ENCODE data around the gene MINK1. TPM values are rescaled to one million over a fixed set of nuclear protein-coding genes. Genes with fewer than 3 reads are reported as not detected.

The MINK1 gene
- total and polyA plus RNA-seq, 8 donors = 53.5 to 85.4 (median 68.8) TPM

DNA sequence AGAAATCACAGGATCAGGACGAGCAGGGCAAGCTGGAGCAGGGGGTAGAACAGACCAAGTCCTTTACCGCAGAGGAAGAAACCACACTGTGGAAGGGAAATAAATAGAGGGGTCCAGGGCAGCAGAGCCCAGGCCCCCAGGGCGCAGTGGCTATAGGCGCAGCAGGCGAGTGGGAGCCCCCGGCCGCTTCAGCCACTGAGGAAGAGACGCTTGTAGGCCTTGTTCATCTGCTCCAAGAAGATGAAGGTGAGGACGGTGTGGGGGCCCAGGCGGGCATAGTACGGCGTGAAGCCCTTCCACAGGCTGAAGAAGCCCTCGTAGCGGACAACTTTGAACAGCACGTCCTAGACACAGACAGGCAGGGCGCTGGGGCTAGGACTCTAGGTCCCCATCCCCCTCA is 104.4 kb downstream of the MINK1 start:
- H3K9me3 ChIP-seq = no peaks in the 10 kb centered on the region
- H3K27ac ChIP-seq = no peak overlapping the region
- no peak overlapping the region for H3K4me3 ChIP-seq
- H3K36me3 ChIP-seq = peaks cover 0 to 31% of the 10 kb centered on the region in 2 donors
- H3K27me3 ChIP-seq = no peaks in the 10 kb centered on the region
- intact Hi-C loops (cut with DNase I) = no loop called here
- peaks cover 25 to 42% of the 10 kb centered on the region in 2 donors for H3K4me1 ChIP-seq
- no peak for ATAC-seq
- DNase-seq = no peak
- TF ChIP-seq, protein P1, sequence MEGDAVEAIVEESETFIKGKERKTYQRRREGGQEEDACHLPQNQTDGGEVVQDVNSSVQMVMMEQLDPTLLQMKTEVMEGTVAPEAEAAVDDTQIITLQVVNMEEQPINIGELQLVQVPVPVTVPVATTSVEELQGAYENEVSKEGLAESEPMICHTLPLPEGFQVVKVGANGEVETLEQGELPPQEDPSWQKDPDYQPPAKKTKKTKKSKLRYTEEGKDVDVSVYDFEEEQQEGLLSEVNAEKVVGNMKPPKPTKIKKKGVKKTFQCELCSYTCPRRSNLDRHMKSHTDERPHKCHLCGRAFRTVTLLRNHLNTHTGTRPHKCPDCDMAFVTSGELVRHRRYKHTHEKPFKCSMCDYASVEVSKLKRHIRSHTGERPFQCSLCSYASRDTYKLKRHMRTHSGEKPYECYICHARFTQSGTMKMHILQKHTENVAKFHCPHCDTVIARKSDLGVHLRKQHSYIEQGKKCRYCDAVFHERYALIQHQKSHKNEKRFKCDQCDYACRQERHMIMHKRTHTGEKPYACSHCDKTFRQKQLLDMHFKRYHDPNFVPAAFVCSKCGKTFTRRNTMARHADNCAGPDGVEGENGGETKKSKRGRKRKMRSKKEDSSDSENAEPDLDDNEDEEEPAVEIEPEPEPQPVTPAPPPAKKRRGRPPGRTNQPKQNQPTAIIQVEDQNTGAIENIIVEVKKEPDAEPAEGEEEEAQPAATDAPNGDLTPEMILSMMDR (IDR thresholded peaks at IDR 0.05) = no peak

DNA sequence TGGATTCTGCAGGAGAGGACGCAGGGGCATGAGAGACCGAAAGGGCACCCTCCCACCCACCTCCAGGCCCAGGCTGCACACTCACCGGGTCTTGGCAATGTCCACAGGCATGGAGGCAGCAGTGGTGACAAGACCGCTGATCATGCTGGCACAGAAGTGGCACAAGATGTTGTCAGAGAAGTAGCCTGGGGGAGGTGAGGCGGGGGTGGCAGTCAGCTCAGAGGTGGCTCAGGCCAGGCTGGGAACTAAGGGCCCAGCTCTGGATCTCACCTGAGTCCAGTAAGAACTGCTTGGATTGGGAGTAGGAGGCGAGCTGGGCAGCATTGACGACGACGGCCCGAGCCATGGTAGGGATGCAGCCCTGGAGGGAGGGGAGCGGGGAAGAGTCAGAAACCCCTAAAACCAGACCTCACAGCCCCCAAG is 104.9 kb downstream of the MINK1 start:
- DNase-seq (peak in 1 of 4 donors; percentile 56), ATAC-seq (no peak)
- Histone ChIP-seq H3K4me3 (no peak overlapping the region), H3K4me1 (peaks cover 25 to 48% of the 10 kb centered on the region in 2 donors), H3K9me3 (no peaks in the 10 kb centered on the region), H3K27me3 (no peaks in the 10 kb centered on the region), H3K27ac (no peak overlapping the region), H3K36me3 (peaks cover 0 to 36% of the 10 kb centered on the region in 2 donors)
- TF ChIP-seq, protein P1 (IDR thresholded peaks at IDR 0.05) = no peak
- intact Hi-C loops (cut with DNase I) = no loop called here

DNA sequence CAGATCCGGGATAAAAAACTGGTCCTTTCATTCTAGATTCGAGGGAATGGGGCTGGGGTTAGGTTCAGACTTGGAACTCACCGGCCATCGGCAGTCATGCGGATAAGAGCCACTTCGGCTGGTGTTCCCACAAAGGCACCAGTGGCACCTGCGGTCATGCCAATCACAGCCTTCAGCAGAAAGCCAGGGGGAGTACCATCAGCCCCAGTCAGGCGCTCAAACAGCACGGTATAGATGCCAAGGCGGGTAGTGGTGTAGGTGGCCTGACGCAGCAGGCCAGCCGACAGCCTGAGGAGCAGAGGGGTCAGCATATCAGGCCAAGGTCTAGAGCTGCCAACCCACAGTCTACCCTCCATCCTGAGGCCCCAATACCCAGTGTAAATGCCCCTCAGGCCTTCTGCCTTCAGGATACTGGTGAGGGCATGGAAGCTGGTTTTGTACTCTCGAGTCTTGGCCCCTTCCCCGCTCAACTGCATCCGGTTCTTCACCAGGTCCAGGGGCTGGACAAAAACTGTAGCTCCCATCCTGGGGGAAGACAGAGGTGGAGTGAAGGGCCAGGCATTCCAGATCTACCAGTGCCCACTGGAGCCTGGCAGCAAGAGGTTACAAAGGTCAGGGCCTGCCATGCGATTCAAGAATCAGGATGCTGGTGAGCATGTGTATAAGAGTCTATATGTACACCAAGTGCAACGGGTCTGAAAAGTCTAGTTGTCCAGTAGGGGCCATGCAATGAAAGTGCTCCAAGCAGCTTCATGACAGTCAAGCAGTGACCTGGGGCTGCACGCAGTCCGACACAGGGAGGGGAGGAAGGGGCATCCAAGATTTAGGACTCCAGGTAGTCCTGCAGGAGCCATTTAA is 105.8 kb downstream of the MINK1 start:
- peak in 1 of 4 donors; percentile 53 for DNase-seq
- ATAC-seq = no peak
- peaks cover 24 to 55% of the 10 kb centered on the region in 2 donors for H3K4me1 ChIP-seq
- TF ChIP-seq, protein P1 (IDR thresholded peaks at IDR 0.05) = no peak
- H3K27ac ChIP-seq = peak overlapping the region; percentile 96 to 97
- H3K4me3 ChIP-seq = peak overlapping the region; percentile 77 to 93
- intact Hi-C loops (cut with DNase I) = no loop called here
- H3K9me3 ChIP-seq = no peaks in the 10 kb centered on the region
- H3K27me3 ChIP-seq = no peaks in the 10 kb centered on the region
- H3K36me3 ChIP-seq = peaks cover 0 to 44% of the 10 kb centered on the region in 2 donors

DNA sequence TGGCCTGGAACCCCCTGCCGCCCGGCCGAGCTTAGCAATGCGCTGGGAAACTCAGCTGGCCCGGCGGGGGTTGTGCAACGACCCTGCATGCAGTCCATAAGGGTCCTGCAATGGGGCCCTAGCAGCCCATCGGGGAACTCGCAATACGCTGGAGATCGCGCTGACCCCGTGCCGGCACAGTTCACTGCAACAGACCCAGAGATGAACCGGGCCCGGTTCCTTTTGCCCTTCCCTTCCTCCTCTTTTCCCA is 106.3 kb downstream of the MINK1 start:
- TF ChIP-seq, protein P1 (IDR thresholded peaks at IDR 0.05) = no peak
- H3K4me1 ChIP-seq = peaks cover 19 to 55% of the 10 kb centered on the region in 2 donors

DNA sequence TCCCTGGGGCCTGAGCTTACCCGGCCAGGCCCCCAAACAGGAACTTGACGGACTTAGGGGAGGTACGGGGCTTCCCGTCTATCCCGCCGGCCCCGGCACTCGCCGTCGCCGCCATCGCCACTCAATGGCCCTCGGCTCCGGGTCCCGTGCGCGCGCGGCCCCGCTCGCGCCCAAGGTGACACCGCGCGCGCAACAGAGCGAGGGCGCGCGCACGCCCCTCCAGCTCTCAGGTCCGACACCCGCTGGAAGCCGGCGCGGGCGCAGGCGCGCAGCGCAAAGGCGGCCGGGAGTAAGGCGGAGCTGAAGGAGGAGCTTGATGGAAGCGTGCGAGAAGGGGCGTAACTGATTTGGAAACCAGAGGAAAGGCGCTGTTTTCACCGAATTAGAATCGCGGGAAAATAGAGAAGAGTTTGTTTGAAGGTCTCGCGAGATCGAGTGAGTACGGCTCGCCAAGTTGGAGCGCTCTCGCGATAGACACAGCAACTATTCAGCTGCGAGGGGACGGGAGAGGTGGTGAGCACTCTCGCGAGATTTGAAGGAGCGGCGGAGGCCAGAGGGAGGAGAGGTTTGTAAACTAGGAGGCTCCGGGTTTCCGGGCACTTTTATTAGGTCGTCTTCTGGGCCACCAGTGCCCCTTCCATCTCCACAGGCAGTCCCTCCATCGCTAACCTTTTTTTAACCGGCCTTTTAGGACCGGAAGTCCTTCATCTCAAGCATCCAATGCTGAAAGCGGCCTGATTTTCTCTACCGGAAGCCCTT is 106.8 kb downstream of the MINK1 start, which contains the start of the genes RNF167 and SLC25A11:
RNF167 (plus strand) TSS at position 473 of the 759 bp plus-strand sequence. CDS start 642 bp downstream, outside the sequence.
SLC25A11 (minus strand) TSS at position 251 of the 759 bp plus-strand sequence; CDS start at position 115, 136 bp downstream.
- H3K4me1 ChIP-seq = peaks cover 21 to 58% of the 10 kb centered on the region in 2 donors

More for the DNA sequence above, 106.3 kb downstream of the MINK1 start:
- ATAC-seq = no peak
- intact Hi-C loops (cut with DNase I) = no loop called here
- no peaks in the 10 kb centered on the region for H3K27me3 ChIP-seq
- no peaks in the 10 kb centered on the region for H3K9me3 ChIP-seq
- H3K4me3 ChIP-seq = peak overlapping the region; percentile 77 to 93
- H3K27ac ChIP-seq = peak overlapping the region; percentile 96 to 97
- peaks cover 0 to 50% of the 10 kb centered on the region in 2 donors for H3K36me3 ChIP-seq
- DNase-seq = peak in 1 of 4 donors; percentile 85

More for the DNA sequence above, 106.8 kb downstream of the MINK1 start, which contains the start of the genes RNF167 and SLC25A11:
- Histone ChIP-seq H3K4me3 (peak within 1 kb of the TSS; percentile 77 to 93), H3K9me3 (no peaks in the 10 kb centered on the region), H3K27me3 (no peaks in the 10 kb centered on the region), H3K27ac (peak within 1 kb of the TSS; percentile 96 to 97), H3K36me3 (peaks cover 0 to 55% of the 10 kb centered on the region in 2 donors)
- TF ChIP-seq, protein P1 (IDR thresholded peaks at IDR 0.05) = peak in 1 of 2 donors; percentile 27
- DNase-seq (peak; percentile 96 to 99 (median 98)), ATAC-seq (peak; percentile 95)
- intact Hi-C loops (cut with DNase I) = no loop called here

All from left lung (tissue), 10 donors.